GM18909 (cell line): ENCODE results near the gene CADM4.
A peak's percentile ranks its signal among the peaks of the same experiment; 100 is the strongest.
"Not testable (repeated sequence)": the region's sequence is repeated elsewhere in the genome, so short reads cannot be mapped to it uniquely, and the experiment has no call there.

Experiments
- ATAC-seq: cut with Tn5 transposase; IDR thresholded peaks from one replicate; pipeline ENCODE4 v1.9.1; 2021; ENCODE audit warnings: mild to moderate bottlenecking; ENCODE audit not compliant: unreplicated experiment, poor library complexity

Gene CADM4

GRCh38 chr19:43636121-43636683 lies 3.4 kb downstream of the CADM4 start:
- ATAC-seq: no peak

- not testable (repeated sequence) for ATAC-seq
These were observed 4.1 kb downstream of the CADM4 start for GRCh38 chr19:43635561-43635940.

DNA sequence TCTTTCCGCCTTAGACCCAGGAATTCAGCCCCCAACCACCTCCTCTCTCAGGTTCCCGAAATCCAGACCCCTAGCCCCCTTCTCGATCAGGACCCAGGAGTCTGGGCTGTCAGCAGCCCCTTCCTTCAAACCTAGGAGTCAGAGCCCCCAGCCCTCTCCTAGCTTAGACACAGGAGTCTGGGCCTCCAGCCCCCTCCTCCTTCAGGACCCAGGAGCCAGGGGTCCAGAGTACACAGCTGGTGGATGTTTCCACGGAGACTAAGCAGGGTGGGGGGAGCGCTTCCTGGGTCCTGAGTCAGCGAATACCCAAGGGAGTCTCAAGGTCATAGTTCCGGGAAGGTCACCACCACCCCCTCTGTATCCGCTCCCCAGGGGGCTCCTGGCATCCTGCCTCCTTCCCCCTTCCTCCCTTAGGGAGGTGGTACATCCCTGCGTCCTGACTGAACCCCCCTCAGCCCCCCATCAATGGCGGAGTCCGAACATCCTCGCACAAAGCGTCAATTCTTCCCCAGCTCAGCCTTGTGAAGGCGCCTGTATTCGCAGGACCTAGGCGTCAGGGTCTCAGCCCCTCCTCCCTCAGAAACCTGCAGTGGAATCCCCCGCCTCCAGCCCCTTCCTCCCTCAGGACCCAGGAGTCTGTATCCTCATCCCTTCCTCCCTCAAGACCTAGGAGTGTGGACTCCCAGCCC lies 4.6 kb downstream of the CADM4 start:
- no peak for ATAC-seq

DNA sequence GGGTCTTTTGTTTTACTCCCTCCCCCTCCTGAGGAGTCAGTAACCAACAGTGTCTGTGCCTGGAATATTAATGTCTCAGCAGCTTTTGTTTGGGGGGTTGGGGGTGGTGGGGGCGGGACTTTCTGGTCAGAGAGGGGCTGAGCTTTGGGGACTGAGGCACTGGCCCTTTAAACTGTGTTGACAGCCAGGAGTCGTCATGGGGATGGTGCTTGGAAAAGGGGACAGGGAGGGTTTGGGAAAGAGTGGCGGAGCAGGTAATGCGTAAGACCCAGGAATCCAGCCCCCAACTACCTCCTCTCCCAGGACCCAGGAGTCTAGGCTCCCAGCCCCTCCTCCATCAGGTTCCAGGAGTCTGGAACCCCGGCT lies 5.2 kb downstream of the CADM4 start:
- no peak for ATAC-seq

GRCh38 chr19:43634068-43634467 lies 5.6 kb downstream of the CADM4 start:
- no peak for ATAC-seq

DNA sequence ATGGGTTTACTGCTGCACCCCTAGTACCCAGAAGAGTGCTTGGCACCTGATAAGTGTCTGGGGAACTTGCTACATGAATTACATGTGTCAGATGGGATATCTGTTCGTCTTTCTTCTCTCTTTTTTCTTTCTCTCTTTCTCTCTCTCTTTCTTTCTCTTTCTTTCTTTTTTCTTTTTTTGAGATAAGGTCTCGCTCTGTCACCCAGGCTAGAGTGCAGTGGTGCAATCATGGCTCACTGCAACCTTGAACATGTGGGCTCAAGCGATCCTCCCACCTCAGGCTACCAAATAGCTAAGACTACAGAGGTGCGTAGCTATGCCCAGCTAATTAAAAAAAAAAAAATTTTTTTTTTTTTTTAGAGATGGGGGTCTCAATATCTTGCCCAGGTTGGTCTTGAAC lies 6.1 kb downstream of the CADM4 start:
- no peak for ATAC-seq

DNA sequence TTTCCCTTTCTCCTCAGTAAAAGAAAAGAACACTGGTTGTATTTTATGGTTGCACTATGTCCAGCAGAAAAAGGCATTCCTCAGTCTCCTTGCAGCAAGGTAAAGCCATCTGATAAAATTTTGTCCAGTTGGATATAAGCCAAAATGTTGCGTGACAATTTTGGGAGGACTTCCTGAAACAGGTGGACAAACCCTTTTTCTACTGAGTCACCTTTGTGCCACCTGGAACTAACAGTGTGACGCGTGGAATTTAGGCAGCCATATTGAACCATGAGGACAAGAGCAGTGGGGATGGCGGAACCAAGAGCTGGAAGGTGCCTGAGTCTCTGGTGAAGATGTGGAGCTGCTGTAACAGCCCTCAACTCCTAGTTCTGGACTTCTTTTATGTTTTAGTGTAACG lies 8.2 kb downstream of the CADM4 start:
- ATAC-seq: no peak

DNA sequence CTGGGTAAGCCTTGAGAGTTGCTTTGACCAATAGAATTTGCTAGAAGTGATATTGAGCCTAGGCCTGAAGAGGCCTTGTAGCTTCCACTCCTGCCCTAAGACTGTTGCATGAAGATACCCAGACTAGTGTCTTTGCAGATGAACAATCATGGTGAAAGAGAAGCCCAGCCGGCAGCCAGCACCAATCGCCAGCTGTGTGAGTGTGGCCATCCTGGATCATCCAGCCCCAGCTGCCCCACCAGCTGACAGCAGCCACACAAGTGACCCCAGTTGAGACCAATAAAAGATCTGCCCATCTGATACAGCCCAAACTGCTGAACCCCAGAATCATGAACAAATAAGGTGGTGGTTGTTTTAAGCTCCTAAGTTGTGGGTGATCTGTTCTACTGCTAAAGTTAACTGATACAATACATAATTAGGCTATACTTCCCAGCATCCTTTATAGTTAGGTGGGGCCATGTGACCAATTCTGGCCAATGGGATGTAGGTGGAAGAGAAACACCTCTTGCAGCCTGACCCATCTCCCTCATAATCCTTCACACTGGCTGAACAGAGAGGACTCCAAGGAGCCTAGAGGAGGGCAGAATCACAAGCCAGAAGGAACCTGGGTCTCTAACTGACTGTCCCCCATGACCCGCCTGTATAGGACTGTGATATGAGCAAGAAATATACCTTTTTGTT lies 10.9 kb downstream of the CADM4 start:
- ATAC-seq: no peak

DNA sequence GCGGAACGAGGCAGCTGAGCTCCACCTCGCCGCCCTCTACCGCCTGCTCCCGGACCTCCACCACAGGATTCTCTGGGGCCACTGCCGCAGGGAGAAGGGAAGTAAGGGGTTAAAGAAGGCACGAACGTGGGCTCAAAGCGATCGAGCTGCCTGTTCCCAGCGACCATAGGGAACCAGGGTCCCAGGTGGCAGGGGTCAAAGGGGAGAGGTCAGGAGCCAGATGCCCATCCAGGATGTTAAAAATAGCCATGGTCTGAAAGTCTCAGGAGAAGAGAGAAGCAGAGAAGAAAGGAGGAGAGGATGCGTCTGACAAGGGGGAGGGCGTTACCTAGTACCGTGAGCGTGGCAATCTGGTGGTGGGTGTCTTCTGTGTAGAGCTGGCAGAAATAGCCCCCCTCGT lies 12.8 kb downstream of the CADM4 start:
- ATAC-seq: no peak

DNA sequence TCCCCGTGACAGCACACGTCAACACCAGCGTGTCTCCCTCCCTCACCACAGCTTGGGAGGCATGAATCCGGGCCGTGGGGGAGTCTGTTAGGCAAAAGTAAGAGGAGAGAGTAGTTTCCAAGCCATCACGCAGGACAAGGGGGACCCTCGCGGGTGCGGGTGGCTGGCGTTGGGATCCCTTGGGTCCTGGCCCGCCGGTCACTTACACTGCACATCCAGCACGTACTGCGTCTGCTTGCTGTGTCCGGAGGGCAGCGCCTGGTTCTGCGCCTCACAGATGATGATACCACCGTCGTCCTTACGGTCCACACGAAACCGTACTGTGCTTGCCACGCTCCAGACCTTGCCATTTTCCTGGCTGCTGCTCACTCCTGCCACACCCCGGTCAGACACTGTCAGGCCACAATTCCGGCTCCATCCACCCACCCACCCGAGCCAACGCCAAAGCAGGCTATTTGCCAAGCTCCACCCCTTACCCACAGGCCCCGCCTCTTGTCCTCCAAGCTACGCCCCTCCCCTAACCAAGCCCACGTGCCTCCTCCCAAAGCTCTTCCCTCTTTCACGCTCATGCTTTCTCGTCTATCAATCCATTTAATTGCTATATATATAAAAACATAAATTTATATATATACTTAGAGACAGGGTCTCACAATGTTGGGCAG lies 13.6 kb downstream of the CADM4 start:
- no peak for ATAC-seq

GRCh38 chr19:43624933-43625332 lies 14.7 kb downstream of the CADM4 start:
- ATAC-seq: no peak

GRCh38 chr19:43623889-43624670 lies 15.6 kb downstream of the CADM4 start:
- ATAC-seq: no peak

GRCh38 chr19:43622956-43623355 lies 16.7 kb downstream of the CADM4 start:
- ATAC-seq: no peak

GRCh38 chr19:43622070-43622469 lies 17.6 kb downstream of the CADM4 start:
- ATAC-seq: no peak

DNA sequence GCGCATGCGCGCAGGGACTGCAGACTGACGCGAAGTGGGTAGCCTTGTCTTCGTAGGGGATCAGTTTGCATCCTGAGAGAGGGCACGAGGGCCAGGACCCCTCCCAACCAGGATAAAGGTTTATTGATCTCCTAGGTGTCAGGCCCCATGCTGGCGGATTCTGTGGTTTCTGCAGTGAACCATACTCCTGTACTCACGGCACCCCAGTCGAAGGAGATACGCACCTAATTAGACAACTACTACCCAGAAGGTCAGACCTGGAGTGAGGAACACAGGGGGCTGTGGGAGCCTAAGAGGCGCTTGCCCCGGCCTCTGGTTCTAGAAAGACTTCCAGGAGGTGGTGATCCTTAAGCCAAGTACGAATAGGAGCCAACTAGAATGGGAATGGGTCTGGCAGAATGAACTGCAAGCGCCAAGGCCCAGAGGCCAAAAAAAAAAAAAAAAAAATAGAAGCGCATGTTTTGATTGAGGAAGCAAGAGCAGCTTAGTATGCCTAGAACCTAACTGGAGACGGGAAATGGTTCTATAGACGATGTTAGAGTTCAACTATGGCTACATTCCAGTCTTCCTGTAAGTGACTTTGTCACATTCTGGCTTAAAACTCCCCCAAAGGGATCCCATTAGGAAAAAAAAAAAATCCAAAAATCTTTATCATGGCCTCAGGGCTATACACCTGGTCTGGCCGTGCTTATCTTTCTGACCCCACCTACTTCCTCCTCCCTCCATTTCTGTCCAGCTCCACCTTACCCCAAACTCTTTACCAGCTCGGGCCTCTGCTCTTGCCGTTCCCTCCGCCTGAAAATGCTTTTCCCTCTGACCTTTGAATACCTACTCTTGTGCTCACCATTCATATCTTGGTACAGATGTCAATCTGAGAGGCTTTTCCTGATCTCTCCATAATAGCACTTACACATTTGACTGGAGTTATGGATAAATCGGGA lies 19.3 kb downstream of the CADM4 start:
- ATAC-seq: no peak

- ATAC-seq: peak; percentile 76
These were observed 20.2 kb downstream of the CADM4 start, which contains the start of gene ZNF428 for GRCh38 chr19:43619262-43620060. TSS of gene ZNF428 (minus strand) at chr19:43619629. CDS start at chr19:43614304, 5,325 bp downstream.

DNA sequence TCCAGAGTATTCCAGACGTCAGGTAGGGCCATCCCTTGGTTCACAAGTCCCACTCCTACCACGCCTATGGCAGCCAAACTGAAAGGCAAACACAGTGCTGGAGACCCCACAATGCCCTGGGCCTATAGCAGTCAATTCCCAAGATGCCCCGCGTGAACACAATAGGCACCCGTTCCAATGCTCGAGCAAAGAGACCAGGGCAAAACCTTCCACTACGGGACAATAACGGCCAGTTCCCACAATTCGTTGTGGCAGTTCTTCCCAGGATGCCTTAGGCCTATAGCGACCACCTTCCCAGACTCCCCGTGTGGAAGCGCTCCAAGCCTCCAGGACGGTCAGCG lies 20.8 kb downstream of the CADM4 start:
- peak; percentile 41 for ATAC-seq

DNA sequence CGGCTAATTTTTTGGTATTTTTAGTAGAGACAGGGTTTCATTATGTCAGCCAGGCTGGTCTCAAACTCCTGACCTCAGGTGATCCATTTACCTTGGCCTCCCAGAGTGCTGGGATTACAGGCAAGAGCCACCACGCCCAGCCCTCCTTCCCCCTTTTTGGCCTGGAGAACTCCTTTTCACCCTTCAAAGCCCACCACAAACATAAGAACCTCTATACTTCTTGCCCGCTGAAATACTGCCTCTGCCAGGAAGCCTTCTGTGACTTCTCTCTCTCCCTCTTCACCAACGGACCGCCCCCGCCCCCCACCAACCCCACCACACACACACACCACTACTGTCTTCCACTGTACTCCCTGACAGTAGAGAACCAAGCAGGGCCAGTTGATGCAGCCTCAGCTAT lies 22.7 kb downstream of the CADM4 start:
- ATAC-seq: no peak

GRCh38 chr19:43616306-43616705 lies 23.3 kb downstream of the CADM4 start:
- no peak for ATAC-seq
